Measurements from ENCODE around the gene SLC43A2.

- no peak for TF ChIP-seq SRSF9 (IDR thresholded peaks at IDR 0.05; ENCODE audit: borderline replicate concordance, insufficient read depth, low read depth, low read length, poor library complexity, severe bottlenecking)
- peak; percentile 77; the same call in 1 of the 2 replicates for TF ChIP-seq CEBPB (IDR thresholded peaks at IDR 0.05; ENCODE audit: borderline replicate concordance, low read depth, low read length)
Observed at GRCh38 chr17:1577182-1577581, 51.5 kb downstream of the SLC43A2 start.

All from HepG2 (cell line).